Left renal cortex interstitium (tissue), 4 donors: Measurements from ENCODE around the gene CAMTA1. TPM values are rescaled to one million over a fixed set of nuclear protein-coding genes. Genes with fewer than 3 reads are reported as not detected.

ENCODE experiments used
- DNase-seq, 4 donors: peaks; one replicate each; pipeline ENCODE4 v3.0.0-alpha.2; 2013; ENCODE audit warnings: low read depth in 4 of 4, low spot score in 2 of 4, missing footprints in 1 of 4
- polyA plus RNA-seq, 4 donors: library from polyadenylated mRNA; unstranded; fragments of 120-200 nt; gene quantifications; one replicate each; pipeline ENCODE4 v1.2.1, GENCODE V29; 2013; ENCODE audit not compliant: insufficient read length in 4 of 4

The CAMTA1 gene
- polyA plus RNA-seq, 4 donors: 76.8 to 91.3 (median 85.3) TPM

- DNase-seq: no peak
These were observed 506.0 kb downstream of the CAMTA1 start for GRCh38 chr1:7290971-7291970.

DNA sequence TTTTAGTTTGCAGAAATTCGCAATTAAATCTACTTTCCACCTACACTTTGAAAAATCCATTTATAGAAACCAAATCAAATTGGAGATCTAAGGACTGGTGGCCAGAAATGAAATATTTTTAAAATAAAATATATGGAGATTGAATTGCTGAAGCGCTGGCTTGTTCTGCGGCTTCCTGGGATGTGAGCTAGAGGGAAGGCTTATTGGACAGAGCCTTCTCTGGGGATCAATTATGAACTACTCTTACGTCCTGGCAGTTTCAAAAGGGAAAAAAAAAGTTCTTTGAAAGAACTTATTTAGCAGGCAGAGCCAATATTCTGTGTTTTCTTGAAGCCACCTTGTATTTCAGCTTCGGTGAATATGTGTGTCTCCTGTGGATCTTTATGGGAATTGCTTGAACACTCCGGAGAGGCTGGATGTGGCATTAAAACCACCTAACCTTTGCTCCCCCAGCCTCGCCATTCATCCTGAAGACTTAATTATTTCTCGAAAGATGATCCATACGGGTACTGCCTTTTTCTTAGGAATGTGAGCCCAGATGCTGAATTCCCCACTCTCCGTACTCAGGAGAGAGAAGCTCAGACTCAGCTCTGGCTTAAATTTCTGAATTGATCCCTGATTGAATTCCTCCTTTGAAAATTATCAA is 506.9 kb downstream of the CAMTA1 start:
- DNase-seq: no peak

DNA sequence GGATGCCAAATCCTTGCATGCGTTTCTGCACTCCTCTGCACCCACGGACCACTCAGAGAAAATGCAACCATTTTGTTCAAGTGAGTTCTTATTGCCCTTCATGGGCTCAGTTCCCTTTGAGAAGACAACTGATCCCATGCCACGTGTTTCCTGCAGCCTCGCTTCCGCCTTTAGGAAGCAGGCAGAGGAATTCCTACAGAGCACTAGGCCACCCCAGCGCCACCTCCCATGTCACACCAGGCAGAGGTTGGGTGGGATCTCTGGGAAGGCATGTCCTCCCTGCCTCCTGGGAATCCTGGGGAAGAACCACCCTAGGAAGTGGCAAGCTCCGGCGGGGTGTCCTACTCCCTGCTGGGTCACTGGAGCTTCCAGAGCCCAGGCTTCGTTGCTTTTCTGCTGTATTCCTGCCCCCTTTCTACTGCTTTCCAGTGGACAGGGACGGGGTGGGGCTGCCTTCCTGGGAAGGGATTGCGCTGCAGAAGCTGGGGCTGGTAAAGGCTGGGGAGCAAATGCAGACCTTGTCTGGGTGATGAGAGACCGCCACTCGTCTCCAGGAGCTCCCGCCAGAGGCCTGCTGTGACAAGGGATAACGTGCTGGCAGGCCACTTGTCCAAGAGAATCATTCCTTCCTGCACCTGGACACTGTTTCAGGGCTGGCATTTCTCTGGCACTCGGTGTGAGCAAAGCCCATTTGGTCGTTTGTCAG is 507.6 kb downstream of the CAMTA1 start:
- no peak for DNase-seq

GRCh38 chr1:7293702-7294629 is 508.7 kb downstream of the CAMTA1 start:
- DNase-seq: no peak

DNA sequence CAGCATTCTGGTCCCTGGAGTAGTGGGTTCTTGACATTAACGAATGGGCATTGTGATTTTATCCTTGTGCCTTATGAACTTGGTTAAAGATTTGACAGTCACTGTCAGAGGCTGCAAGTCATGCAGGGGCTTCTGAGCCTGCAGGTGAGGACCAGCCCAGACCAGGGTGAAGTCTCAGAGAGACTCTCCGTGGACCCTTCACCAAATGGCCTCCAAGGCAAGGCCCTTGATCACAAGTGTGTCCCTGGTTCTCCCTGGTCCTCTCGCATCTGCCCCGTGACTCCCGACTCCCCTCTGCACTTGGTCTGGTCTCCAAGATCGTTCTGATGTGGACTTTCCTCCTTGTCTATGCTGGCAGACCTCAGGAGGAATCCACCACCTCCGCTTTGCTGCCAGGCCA is 509.4 kb downstream of the CAMTA1 start:
- no peak for DNase-seq

GRCh38 chr1:7295946-7296345 is 510.7 kb downstream of the CAMTA1 start:
- DNase-seq: no peak

DNA sequence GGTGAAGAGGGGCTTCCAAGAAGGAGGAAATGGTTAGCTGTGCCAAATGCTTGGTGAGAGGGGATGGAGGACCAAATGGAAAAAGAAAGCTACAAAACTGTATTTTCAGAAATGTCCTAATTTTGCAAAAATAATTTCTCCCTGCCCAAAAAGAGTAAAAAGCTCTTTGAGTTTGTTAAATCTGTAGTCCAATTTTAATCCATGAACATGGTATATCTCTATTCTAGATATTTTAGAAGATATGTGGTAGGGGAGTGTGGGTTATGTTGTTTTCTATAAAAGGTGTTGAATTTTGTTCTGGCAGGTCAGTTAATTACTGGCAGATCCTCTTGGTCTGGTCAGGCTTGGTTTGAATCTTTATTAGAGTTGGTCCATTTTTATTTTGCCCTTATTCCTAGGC is 511.7 kb downstream of the CAMTA1 start:
- DNase-seq: no peak

GRCh38 chr1:7298145-7298544 is 512.9 kb downstream of the CAMTA1 start:
- no peak for DNase-seq

DNA sequence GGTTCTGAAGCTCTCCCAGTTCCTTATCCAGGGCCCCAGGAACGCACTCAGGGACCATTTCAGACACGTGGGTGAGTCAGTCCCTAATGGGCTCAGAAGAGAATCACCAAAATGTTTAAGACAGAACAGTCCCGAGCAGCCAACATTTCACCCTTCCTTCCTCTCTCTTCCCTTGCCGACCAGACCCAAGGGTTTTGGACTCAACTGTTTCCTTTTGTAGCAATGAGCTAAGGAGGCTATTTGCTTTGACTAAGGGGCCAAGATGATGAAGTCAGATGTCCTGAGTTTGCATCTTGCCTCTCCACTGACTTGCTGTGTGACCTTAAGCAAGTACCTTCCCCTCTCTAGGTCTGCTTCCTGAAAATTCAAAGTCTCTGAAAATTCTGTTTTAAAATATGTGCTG is 513.5 kb downstream of the CAMTA1 start:
- no peak for DNase-seq

- no peak for DNase-seq
These were observed 514.1 kb downstream of the CAMTA1 start for GRCh38 chr1:7299329-7299799.

GRCh38 chr1:7299994-7300393 is 514.7 kb downstream of the CAMTA1 start:
- DNase-seq: no peak

DNA sequence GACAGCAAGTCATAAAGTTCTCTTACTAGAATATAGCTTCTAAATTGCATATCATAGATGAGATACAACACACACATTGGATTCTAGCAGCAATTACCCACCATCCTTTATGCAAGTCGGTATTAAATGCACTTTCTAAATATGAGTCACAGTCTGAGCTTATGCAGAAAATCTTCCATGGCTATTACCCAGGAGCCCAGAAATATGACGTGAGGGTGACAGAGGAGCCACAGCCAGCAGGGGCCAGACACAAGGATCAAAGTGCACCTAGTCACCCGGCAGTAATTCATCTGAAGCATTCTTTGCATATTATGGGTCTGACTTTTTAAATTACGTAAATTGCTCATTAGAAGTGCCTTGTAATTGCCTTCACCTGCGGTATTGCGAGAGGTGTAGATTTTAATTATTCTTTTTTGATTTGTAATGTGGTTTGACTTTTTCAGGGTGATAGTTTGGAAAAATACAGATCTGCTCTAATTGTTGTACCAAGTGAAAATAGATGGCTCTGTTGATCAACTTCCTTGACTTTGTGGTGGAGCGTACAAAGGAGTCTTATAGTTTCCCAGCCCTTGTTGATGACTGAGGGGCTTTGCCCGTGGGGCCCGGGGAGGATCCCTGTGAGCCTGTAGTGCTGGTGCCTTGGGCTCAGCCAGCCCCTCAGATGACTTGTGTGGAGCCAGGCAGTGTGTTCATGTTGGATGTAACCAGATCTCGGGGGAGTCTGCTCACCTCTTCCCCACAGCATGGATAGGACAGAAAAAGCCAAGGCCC is 515.8 kb downstream of the CAMTA1 start:
- no peak for DNase-seq

DNA sequence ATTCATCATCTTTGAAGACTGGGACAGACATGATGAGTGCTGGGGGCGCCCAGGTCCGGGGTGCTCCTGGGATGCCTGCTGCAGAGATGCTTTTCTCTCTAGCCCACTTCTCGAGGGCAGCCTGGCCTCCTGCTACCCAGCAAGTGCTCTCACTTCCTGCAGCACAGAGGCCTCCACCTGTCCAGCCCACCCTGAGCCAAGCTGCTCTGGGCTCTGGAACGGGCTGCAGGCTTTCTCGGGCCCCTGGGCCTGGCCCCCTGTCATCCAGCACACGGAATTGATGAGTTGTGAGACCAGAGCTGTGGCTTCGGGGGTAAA is 516.4 kb downstream of the CAMTA1 start:
- no peak for DNase-seq

GRCh38 chr1:7302126-7302525 is 516.9 kb downstream of the CAMTA1 start:
- DNase-seq: no peak

DNA sequence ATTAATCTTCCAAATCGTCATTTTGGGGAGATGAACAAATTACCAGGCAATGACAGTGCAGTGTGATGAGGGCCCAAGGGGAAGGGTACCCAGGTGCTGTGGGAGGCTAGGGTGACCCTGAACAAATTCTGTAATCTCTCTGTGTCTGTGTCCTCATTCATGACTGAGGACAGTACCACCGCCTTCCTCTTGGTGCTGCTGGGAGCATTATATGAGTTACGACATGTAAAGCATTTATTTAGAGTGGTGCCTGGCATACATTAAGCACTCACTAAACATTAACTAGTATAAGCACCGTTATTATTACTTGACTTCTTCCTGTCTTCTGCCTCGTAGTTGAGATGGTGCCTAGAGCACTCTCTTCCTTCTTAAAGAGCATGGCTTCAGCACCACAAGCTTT is 517.6 kb downstream of the CAMTA1 start:
- no peak for DNase-seq

- no peak for DNase-seq
These were observed 518.5 kb downstream of the CAMTA1 start for GRCh38 chr1:7303554-7304317.

GRCh38 chr1:7313081-7313546 is 527.9 kb downstream of the CAMTA1 start:
- no peak for DNase-seq

GRCh38 chr1:7313826-7314225 is 528.6 kb downstream of the CAMTA1 start:
- no peak for DNase-seq

- DNase-seq: no peak
These were observed 530.1 kb downstream of the CAMTA1 start for GRCh38 chr1:7315316-7315715.
